ENCODE results near the gene F5. TPM values are rescaled to one million over a fixed set of nuclear protein-coding genes. Genes with fewer than 3 reads are reported as not detected.

The F5 gene
- total and polyA plus RNA-seq, 10 of the 15 experiments (the other 5 are each of a cell fraction or from before 2014, with no cell fraction given) = under 0.01 to 3.8 (median 0.40) TPM

- peak; percentile 52 for TF ChIP-seq BCL3 (IDR thresholded peaks at IDR 0.05; ENCODE audit: borderline replicate concordance, insufficient read depth, low read depth, low read length, poor library complexity, severe bottlenecking)
- no peak for TF ChIP-seq PKNOX1 (IDR thresholded peaks at IDR 0.05)
- no peaks in the 10 kb centered on the region for H3K36me3 ChIP-seq (ENCODE audit: control insufficient read depth in 2 of 2, insufficient read depth in 2 of 2, low read length in 1 of 2)
- BruUV-seq (replicated peaks) = no TSS peak
- H2AFZ ChIP-seq (ENCODE audit: control insufficient read depth, low read depth, low read length) = no peak overlapping the region
- RAD21 ChIA-PET (ENCODE audit: unreplicated experiment) = no interaction called here
- no peaks in the 10 kb centered on the region for H3K4me1 ChIP-seq (ENCODE audit: control insufficient read depth, insufficient read depth, low read length)
- SMC1A ChIA-PET (ENCODE audit: uncharacterized antibody, unreplicated experiment) = no interaction called here
- no peaks in the 10 kb centered on the region for H3K27me3 ChIP-seq (replicated peaks in 1 of 2; ENCODE audit: control insufficient read depth in 2 of 2, insufficient read depth in 2 of 2, low read length in 1 of 2)
- no peak overlapping the region for H3K9ac ChIP-seq (ENCODE audit: control insufficient read depth, insufficient read depth, low read length)
- no peak overlapping the region for H3K4me3 ChIP-seq
- POLR2A ChIA-PET = no interaction called here
- no peak overlapping the region for H3K27ac ChIP-seq (ENCODE audit: control insufficient read depth, insufficient read depth)
- ATAC-seq (no peak), DNase-seq (ENCODE audit: low read depth, low spot score) (no peak), FAIRE-seq (no peak)
- no peak overlapping the region for H3K4me2 ChIP-seq (ENCODE audit: control insufficient read depth, insufficient read depth)
- 87% methylated on average over 8 of the region's 8 CpGs for WGBS (ENCODE audit: insufficient coverage, insufficient replicate concordance, low lambda C conversion rate, missing lambda C conversion rate)
- CTCF ChIA-PET = no interaction called here
- intact Hi-C loops (cut with micrococcal nuclease; ENCODE audit: unreplicated experiment) = no loop called here
- H4K20me1 ChIP-seq (ENCODE audit: control insufficient read depth, insufficient read depth) = no peaks in the 10 kb centered on the region
- in situ Hi-C loops (cut with MboI) = no loop called here
- no peaks in the 10 kb centered on the region for H3K79me2 ChIP-seq (ENCODE audit: control insufficient read depth, insufficient read depth, low read length)
- no peaks in the 10 kb centered on the region for H3K9me3 ChIP-seq (replicated peaks; ENCODE audit: control insufficient read depth, insufficient read depth, low read length)
Observed at GRCh38 chr1:169620565-169620964, 34.3 kb upstream of the F5 start.

DNA sequence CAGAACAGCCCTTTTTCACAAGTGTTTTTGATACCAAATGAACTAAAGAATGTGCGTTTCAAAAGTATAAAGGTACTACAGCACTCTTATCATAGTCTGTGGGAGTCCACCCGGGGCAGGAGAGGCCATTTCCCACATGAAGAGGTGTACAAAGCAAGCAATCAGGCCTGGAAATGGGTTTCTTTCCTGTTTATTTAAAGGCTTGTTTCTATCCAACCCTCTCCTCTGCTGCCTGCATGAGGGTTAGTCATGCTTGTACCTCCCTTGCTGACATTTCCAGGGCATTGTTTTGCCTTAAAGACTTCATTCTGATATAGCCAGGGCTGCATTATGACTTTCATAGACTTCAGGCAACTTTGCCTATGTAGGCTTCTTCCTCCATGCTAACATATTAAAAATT is 32.1 kb upstream of the F5 start:
- ATAC-seq (no peak), DNase-seq (ENCODE audit: low read depth, low spot score) (no peak), FAIRE-seq (no peak)
- H3K4me2 ChIP-seq (ENCODE audit: control insufficient read depth, insufficient read depth) = no peak overlapping the region
- H3K79me2 ChIP-seq (ENCODE audit: control insufficient read depth, insufficient read depth, low read length) = no peaks in the 10 kb centered on the region
- intact Hi-C loops (cut with micrococcal nuclease; ENCODE audit: unreplicated experiment) = no loop called here
- no peak overlapping the region for H3K4me3 ChIP-seq
- CTCF ChIA-PET = no interaction called here
- no peaks in the 10 kb centered on the region for H3K9me3 ChIP-seq (replicated peaks; ENCODE audit: control insufficient read depth, insufficient read depth, low read length)
- H3K36me3 ChIP-seq (ENCODE audit: control insufficient read depth in 2 of 2, insufficient read depth in 2 of 2, low read length in 1 of 2) = no peaks in the 10 kb centered on the region
- POLR2A ChIA-PET = no interaction called here
- in situ Hi-C loops (cut with MboI) = no loop called here
- no peaks in the 10 kb centered on the region for H3K27me3 ChIP-seq (replicated peaks in 1 of 2; ENCODE audit: control insufficient read depth in 2 of 2, insufficient read depth in 2 of 2, low read length in 1 of 2)
- RAD21 ChIA-PET (ENCODE audit: unreplicated experiment) = no interaction called here
- no peaks in the 10 kb centered on the region for H3K4me1 ChIP-seq (ENCODE audit: control insufficient read depth, insufficient read depth, low read length)
- BruUV-seq (replicated peaks) = no TSS peak
- SMC1A ChIA-PET (ENCODE audit: uncharacterized antibody, unreplicated experiment) = no interaction called here
- WGBS (ENCODE audit: insufficient coverage, insufficient replicate concordance, low lambda C conversion rate, missing lambda C conversion rate) = 53% methylated on average over 2 of the region's 2 CpGs
- H4K20me1 ChIP-seq (ENCODE audit: control insufficient read depth, insufficient read depth) = no peaks in the 10 kb centered on the region
- no peak overlapping the region for H3K9ac ChIP-seq (ENCODE audit: control insufficient read depth, insufficient read depth, low read length)
- H3K27ac ChIP-seq (ENCODE audit: control insufficient read depth, insufficient read depth) = no peak overlapping the region
- no peak overlapping the region for H2AFZ ChIP-seq (ENCODE audit: control insufficient read depth, low read depth, low read length)
- TF ChIP-seq ZNF207 (IDR thresholded peaks at IDR 0.05; ENCODE audit: borderline replicate concordance) (no peak), IRF3 (IDR thresholded peaks at IDR 0.05) (no peak), HDAC6 (IDR thresholded peaks at IDR 0.05; ENCODE audit: unreplicated experiment) (no peak), SUZ12 (IDR thresholded peaks at IDR 0.05; ENCODE audit: unreplicated experiment) (no peak), WRNIP1 (IDR thresholded peaks at IDR 0.05; ENCODE audit: borderline replicate concordance, low read depth, low read length) (no peak), CHD2 (IDR thresholded peaks at IDR 0.05; ENCODE audit: borderline replicate concordance, low read depth, low read length) (no peak), ETV6 (conservative IDR thresholded peaks at IDR 0.05 in 1 of 2, IDR thresholded peaks at IDR 0.05 in 1 of 2; ENCODE audit: borderline replicate concordance in 1 of 2, low read depth in 1 of 2) (no peak), EZH2 (IDR thresholded peaks at IDR 0.05; ENCODE audit: borderline replicate concordance, control insufficient read depth, low read depth, low read length) (no peak), SMARCA5 (IDR thresholded peaks at IDR 0.05) (no peak), FOS (IDR thresholded peaks at IDR 0.05; ENCODE audit: borderline replicate concordance, extremely low read depth, insufficient read length) (no peak)
- TF ChIP-seq, protein P1, sequence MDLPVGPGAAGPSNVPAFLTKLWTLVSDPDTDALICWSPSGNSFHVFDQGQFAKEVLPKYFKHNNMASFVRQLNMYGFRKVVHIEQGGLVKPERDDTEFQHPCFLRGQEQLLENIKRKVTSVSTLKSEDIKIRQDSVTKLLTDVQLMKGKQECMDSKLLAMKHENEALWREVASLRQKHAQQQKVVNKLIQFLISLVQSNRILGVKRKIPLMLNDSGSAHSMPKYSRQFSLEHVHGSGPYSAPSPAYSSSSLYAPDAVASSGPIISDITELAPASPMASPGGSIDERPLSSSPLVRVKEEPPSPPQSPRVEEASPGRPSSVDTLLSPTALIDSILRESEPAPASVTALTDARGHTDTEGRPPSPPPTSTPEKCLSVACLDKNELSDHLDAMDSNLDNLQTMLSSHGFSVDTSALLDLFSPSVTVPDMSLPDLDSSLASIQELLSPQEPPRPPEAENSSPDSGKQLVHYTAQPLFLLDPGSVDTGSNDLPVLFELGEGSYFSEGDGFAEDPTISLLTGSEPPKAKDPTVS (IDR thresholded peaks at IDR 0.05; ENCODE audit: low read depth, low read length) = no peak

Data from GM12878 (cell line).